Muscle layer of duodenum (tissue), 2 donors: ENCODE data around the gene OR2T33.

ENCODE experiments used
- H3K27ac ChIP-seq: one replicate; pipeline ENCODE4 v1.7.0; 2013; ENCODE audit warnings: mild to moderate bottlenecking, low read length
- H3K27me3 ChIP-seq: one replicate; pipeline ENCODE4 v1.7.0; 2013; ENCODE audit warnings: low read depth, mild to moderate bottlenecking, control low read depth, low read length
- H3K36me3 ChIP-seq, 2 donors: one replicate each; pipeline ENCODE4 v1.7.0; 2013; ENCODE audit warnings: low read length in 2 of 2, control low read depth in 1 of 2, mild to moderate bottlenecking in 1 of 2; ENCODE audit not compliant: insufficient read depth in 2 of 2, control insufficient read depth in 1 of 2
- H3K4me1 ChIP-seq, 2 donors: one replicate each; pipeline ENCODE4 v1.7.0; 2013; ENCODE audit warnings: low read length in 2 of 2, mild to moderate bottlenecking in 2 of 2, control low read depth in 1 of 2, moderate library complexity in 1 of 2; ENCODE audit not compliant: insufficient read depth in 2 of 2, control insufficient read depth in 1 of 2
- H3K4me3 ChIP-seq, 2 donors: one replicate each; pipeline ENCODE4 v1.7.0; 2013; ENCODE audit warnings: low read length in 2 of 2, low read depth in 1 of 2, mild to moderate bottlenecking in 1 of 2
- H3K9me3 ChIP-seq, 2 donors: one replicate each; pipeline ENCODE4 v1.7.0; 2013; ENCODE audit warnings: low read length in 2 of 2, control low read depth in 1 of 2, mild to moderate bottlenecking in 1 of 2; ENCODE audit not compliant: control insufficient read depth in 1 of 2
- donor health status: healthy.

Gene OR2T33

GRCh38 chr1:248239478-248239877 is 38.3 kb downstream of the OR2T33 start:
- H3K27me3 ChIP-seq: no peaks in the 10 kb centered on the region

GRCh38 chr1:248231117-248231516 is 46.7 kb downstream of the OR2T33 start, which contains the start of gene OR2M4:
OR2M4 (plus strand) TSS chr1:248231417; CDS start chr1:248238929, 7,512 bp downstream.
- no peak within 1 kb of the TSS for H3K27ac ChIP-seq
- no peaks in the 10 kb centered on the region for H3K4me1 ChIP-seq
- no peaks in the 10 kb centered on the region for H3K27me3 ChIP-seq
- H3K9me3 ChIP-seq: no peaks in the 10 kb centered on the region
- no peak within 1 kb of the TSS for H3K4me3 ChIP-seq
- no peaks in the 10 kb centered on the region for H3K36me3 ChIP-seq

More at GRCh38 chr1:248239478-248239877, 38.3 kb downstream of the OR2T33 start:
- H3K36me3 ChIP-seq: no peaks in the 10 kb centered on the region
- H3K27ac ChIP-seq: no peak overlapping the region
- no peak overlapping the region for H3K4me3 ChIP-seq
- H3K4me1 ChIP-seq: no peaks in the 10 kb centered on the region
- H3K9me3 ChIP-seq: no peaks in the 10 kb centered on the region

GRCh38 chr1:248229360-248229908 is 48.3 kb downstream of the OR2T33 start:
- H3K27ac ChIP-seq: no peak overlapping the region
- H3K4me3 ChIP-seq: no peak overlapping the region
- no peaks in the 10 kb centered on the region for H3K27me3 ChIP-seq
- H3K4me1 ChIP-seq: no peaks in the 10 kb centered on the region
- no peaks in the 10 kb centered on the region for H3K9me3 ChIP-seq
- H3K36me3 ChIP-seq: no peaks in the 10 kb centered on the region

GRCh38 chr1:248225537-248225936 is 52.2 kb downstream of the OR2T33 start:
- H3K4me1 ChIP-seq: no peaks in the 10 kb centered on the region
- H3K36me3 ChIP-seq: no peaks in the 10 kb centered on the region
- H3K27ac ChIP-seq: no peak overlapping the region
- H3K4me3 ChIP-seq: no peak overlapping the region
- peaks cover 0 to 3% of the 10 kb centered on the region in 2 donors for H3K9me3 ChIP-seq
- H3K27me3 ChIP-seq: no peaks in the 10 kb centered on the region
